ENCODE results near the gene ADCY3.

ADCY3 gene

GRCh38 chr2:24925815-24926214, 5.8 kb upstream of the ADCY3 start:
- no peak for DNase-seq (ENCODE audit: low spot score)

GRCh38 chr2:24924732-24925131, 4.7 kb upstream of the ADCY3 start:
- no peak for DNase-seq (ENCODE audit: low spot score)

- DNase-seq (ENCODE audit: low spot score), result no peak
Measured at GRCh38 chr2:24924266-24924665, 4.2 kb upstream of the ADCY3 start.

- DNase-seq (ENCODE audit: low spot score), result no peak
Measured at GRCh38 chr2:24923106-24923505, 3.1 kb upstream of the ADCY3 start.

- no peak for DNase-seq (ENCODE audit: low spot score)
Measured at GRCh38 chr2:24922556-24922955, 2.5 kb upstream of the ADCY3 start.

DNA sequence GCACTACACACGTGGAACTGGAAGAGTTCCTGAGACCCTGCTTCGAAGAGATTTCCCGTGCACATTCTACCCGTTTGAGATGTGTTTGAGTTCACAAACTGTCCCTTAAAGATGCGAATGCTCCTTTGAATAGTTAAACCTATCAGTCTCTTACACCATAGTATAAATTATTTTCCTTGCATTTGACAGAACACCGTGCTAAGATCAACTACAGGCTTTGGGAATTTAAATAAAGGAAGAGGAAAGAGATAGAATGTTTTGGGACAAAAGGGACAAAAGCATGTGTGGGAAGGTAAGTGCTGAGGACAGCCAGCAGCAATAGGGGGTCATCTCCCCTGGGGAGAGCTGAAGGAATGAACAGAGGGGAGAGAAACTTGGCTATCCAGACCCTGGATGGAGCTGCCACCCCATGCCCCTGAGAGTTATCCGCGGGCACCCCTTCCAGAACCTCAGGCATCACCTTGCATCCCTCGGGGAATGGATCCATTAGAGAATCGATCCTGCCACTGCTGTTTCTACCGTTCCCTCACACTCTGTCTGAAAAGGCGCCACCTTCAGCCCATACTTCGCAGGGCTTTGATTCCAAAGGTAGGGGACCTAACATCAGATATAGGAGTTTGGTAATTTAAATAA, 888 bp upstream of the ADCY3 start:
- DNase-seq (ENCODE audit: low spot score), result peak; percentile 27

- no peak for DNase-seq (ENCODE audit: low spot score)
Measured at GRCh38 chr2:24919506-24920097, 435 bp downstream of the ADCY3 start.

DNA sequence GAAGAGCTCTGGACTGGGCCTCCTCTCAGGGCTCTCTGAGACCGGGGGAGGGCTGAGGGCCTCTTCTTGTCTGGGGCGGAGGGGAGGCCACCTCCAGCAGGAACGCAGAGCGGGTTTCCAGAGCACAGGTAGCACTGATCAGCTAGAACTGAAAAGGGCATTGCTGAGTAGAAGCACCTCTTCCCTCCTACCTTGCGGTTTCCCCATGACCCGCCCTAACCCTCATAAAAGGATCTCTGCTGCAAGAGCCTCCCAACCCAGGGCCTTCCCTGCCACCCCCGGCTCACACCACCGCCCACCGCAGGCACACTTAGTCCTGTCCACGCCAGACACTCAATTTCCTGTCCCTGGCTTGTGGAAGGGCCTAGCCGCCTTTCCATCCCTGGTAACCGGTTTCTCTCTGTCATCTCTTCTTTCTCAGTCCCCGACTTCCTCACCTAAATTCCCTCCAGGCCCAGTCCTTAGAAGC, 966 bp downstream of the ADCY3 start:
- peak; percentile 50 for DNase-seq (ENCODE audit: low spot score)

- no peak for DNase-seq (ENCODE audit: low spot score)
Measured at GRCh38 chr2:24918326-24919036, 1.6 kb downstream of the ADCY3 start.

- DNase-seq (ENCODE audit: low spot score), result no peak
Measured at GRCh38 chr2:24917731-24918325, 2.2 kb downstream of the ADCY3 start.

GRCh38 chr2:24917086-24917485, 3.0 kb downstream of the ADCY3 start:
- DNase-seq (ENCODE audit: low spot score), result no peak

DNA sequence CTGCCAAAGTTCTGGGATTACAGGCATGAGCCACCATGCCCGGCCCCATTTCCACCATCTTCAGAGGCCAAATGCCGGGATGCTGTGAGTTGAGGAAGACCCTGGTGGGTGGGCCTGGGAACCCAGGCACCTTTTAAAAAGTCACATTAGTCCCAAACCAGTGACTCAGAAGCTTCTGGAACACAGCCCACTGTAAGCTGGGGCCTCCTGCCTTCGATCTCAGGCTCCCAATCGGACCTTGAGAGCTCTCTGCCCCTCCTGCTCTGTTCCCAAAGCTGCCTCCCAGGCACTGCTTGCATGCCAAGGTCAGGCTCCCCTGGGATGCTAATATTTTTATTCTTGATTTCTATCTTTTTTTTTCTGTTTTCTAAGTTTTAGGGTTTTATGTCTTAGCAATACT, 4.2 kb downstream of the ADCY3 start:
- DNase-seq (ENCODE audit: low spot score), result no peak

- no peak for DNase-seq (ENCODE audit: low spot score)
Measured at GRCh38 chr2:24915175-24915574, 4.9 kb downstream of the ADCY3 start.

- no peak for DNase-seq (ENCODE audit: low spot score)
Measured at GRCh38 chr2:24914713-24915112, 5.3 kb downstream of the ADCY3 start.

GRCh38 chr2:24913911-24914310, 6.1 kb downstream of the ADCY3 start:
- no peak for DNase-seq (ENCODE audit: low spot score)

DNA sequence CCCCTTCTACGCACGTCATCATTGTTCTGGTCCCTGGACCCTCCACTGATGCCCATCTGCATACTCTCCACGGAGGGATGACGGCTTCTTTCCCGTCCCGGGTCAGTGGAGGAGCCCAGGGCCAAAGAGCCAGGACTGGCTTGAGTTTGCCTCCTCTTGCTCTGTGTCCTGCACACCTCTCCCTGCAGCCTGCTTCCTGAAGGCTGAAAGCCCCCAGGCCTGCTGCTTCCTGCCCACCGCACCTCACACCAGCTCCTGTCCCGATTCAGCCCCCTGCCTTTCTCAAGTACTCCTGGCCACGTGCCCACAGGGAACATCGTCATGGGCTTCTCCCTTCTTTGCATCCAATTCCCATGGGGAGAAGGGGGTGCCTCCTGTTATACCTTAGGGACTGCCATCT, 7.1 kb downstream of the ADCY3 start:
- no peak for DNase-seq (ENCODE audit: low spot score)

DNA sequence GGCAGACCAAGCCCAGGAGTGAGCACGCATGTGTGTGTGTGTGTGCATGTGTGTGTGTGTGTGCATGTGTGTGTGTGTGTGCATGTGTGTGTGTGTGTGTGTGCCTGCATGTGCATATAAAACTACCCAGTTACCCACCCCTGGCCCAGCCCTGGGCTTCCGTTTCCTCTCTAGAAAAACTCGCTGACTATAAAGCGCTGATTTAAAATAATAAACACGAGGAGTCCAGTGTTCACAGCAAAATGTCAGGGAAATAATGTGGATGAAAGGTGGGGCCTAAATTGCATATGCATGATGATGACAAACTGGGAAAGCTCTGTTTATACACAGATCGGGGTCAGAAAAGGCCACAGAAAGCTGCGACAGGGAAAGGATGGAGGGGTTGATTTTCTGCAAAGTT, 7.5 kb downstream of the ADCY3 start:
- no peak for DNase-seq (ENCODE audit: low spot score)

- no peak for DNase-seq (ENCODE audit: low spot score)
Measured at GRCh38 chr2:24910245-24910644, 9.8 kb downstream of the ADCY3 start.

- no peak for DNase-seq (ENCODE audit: low spot score)
Measured at GRCh38 chr2:24909555-24910177, 10.4 kb downstream of the ADCY3 start.

- no peak for DNase-seq (ENCODE audit: low spot score)
Measured at GRCh38 chr2:24908461-24908901, 11.6 kb downstream of the ADCY3 start.

- DNase-seq (ENCODE audit: low spot score), result no peak
Measured at GRCh38 chr2:24907116-24907515, 12.9 kb downstream of the ADCY3 start.

GRCh38 chr2:24906466-24906865, 13.6 kb downstream of the ADCY3 start:
- no peak for DNase-seq (ENCODE audit: low spot score)
